HepG2 (cell line): ENCODE measurements around the gene UQCRC1. TPM values are rescaled to one million over a fixed set of nuclear protein-coding genes. Genes with fewer than 3 reads are reported as not detected.

Experiments used
- ATF7 ChIP-seq, 2 experiments: fragments of 450-650 bp in 1 of 2; sonication (generic) in 1 of 2; formaldehyde crosslinking in 1 of 2; IDR thresholded peaks; 2 replicates each; pipeline versions ENCODE4 v1.4.0 to v1.6.1; 2016 to 2020; ENCODE audit warnings: antibody characterized with exemption in 1 of 2, mild to moderate bottlenecking in 1 of 2, missing genetic modification reagents in 1 of 2
- HDAC1 ChIP-seq: sonication (generic); formaldehyde crosslinking; IDR thresholded peaks from 2 replicates; pipeline ENCODE4 v1.5.1; 2020; ENCODE audit warnings: mild to moderate bottlenecking, missing genetic modification reagents
- HIC2 ChIP-seq: sonication (generic); formaldehyde crosslinking; IDR thresholded peaks from 2 replicates; pipeline ENCODE4 v1.9.0; 2022; ENCODE audit warnings: low read depth, missing genetic modification reagents
- MXD1 ChIP-seq: sonication (generic); formaldehyde crosslinking; IDR thresholded peaks from 2 replicates; pipeline ENCODE4 v1.4.0; 2020; ENCODE audit warnings: mild to moderate bottlenecking, missing genetic modification reagents
- RARA ChIP-seq: IDR thresholded peaks from 2 replicates; pipeline ENCODE4 v1.6.1; 2016; ENCODE audit warnings: missing genetic modification reagents, missing compliant biosample characterization
- SOX5 ChIP-seq: IDR thresholded peaks from 2 replicates; pipeline ENCODE4 v1.6.1; 2016; ENCODE audit warnings: borderline replicate concordance
- UBTF ChIP-seq: sonication (generic); formaldehyde crosslinking; IDR thresholded peaks from 2 replicates; pipeline ENCODE4 v1.4.0; 2020; ENCODE audit warnings: mild to moderate bottlenecking, missing genetic modification reagents
- ZNF235 ChIP-seq: sonication (generic); formaldehyde crosslinking; IDR thresholded peaks from 2 replicates; pipeline ENCODE4 v1.8.1; 2023; ENCODE audit warnings: mild to moderate bottlenecking, missing genetic modification reagents, borderline replicate concordance
- ZNF274 ChIP-seq: sonication (generic); formaldehyde crosslinking; IDR thresholded peaks from 2 replicates; pipeline ENCODE4 v1.5.1; 2020; ENCODE audit warnings: mild to moderate bottlenecking, missing genetic modification reagents
- ZNF468 ChIP-seq: sonication (generic); formaldehyde crosslinking; IDR thresholded peaks from 2 replicates; pipeline ENCODE4 v1.8.0; 2022; ENCODE audit warnings: mild to moderate bottlenecking, moderate library complexity, missing genetic modification reagents
- polyA plus RNA-seq, 8 experiments: library from polyadenylated mRNA; depleted of rRNA in 3 of 8; stranded (reverse) in 7 of 8; unstranded in 1 of 8; fragments of >200 nt; fragmentation: Illumina TruSeq in 4 of 8; extraction: Trizol in 4 of 8; gene quantifications; 2 replicates each; pipeline versions ENCODE4 v1.2.1 to v1.2.3, GENCODE V29; 2011 to 2016; ENCODE audit warnings: low read depth in 4 of 8, missing spikeins in 1 of 8, mixed read lengths in 1 of 8; ENCODE audit not compliant: insufficient read depth in 1 of 8
- total RNA-seq, 5 experiments: library from RNA; depleted of rRNA; stranded (reverse); fragments of >200 nt; fragmentation: Illumina TruSeq; extraction: Trizol; gene quantifications; 2 replicates each; pipeline ENCODE4 v1.2.3, GENCODE V29; 2016; ENCODE audit warnings: low read depth in 1 of 5
- TF ChIP-seq, protein P1 (sequence below): sonication (generic); formaldehyde crosslinking; IDR thresholded peaks from 2 replicates; pipeline ENCODE4 v1.5.0; 2020; ENCODE audit warnings: mild to moderate bottlenecking, missing genetic modification reagents, borderline replicate concordance
- TF ChIP-seq, protein P2 (sequence below): sonication (generic); formaldehyde crosslinking; IDR thresholded peaks from 2 replicates; pipeline ENCODE4 v1.4.0; 2020; ENCODE audit warnings: missing genetic modification reagents
- TF ChIP-seq, protein P3 (sequence below): IDR thresholded peaks from 2 replicates; pipeline ENCODE4 v1.6.1; 2016; ENCODE audit warnings: missing compliant biosample characterization, missing genetic modification reagents, borderline replicate concordance

The UQCRC1 gene
- total and polyA plus RNA-seq, 2 of the 13 experiments (the other 11 are each of a cell fraction or from before 2014, with no cell fraction given), result 316 to 680 TPM

DNA sequence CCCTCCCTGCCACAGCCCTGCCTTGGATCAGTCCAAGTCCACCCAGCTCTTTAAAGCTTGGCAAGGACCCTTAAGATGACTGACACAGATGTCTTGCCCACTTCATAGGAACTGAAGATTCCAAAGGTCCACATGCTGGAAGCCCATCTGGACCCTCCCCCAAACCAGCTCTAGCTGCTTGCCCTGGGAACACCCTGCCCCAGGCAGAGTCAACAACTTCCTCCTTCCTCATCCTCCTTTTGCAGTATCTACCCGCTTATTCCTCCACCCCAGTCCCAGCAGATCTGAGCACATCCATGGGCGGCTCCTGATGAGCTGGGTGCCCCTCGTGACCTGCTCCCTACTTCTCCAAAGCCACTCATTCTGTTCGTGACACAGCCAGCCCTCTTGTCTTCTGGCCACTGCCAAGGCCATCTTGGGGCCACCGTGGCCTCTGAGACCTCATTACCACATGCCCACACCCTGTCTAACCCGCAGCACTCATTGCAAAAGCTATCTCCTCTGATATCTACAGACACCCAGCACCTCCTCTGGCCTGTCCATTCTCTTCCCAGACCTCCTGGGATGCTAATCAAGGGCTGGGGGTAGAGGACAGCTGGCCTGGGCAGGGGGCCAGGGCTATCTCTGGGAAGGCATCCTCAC lies 50.8 kb downstream of the UQCRC1 start (continued):
- TF ChIP-seq, protein P1, sequence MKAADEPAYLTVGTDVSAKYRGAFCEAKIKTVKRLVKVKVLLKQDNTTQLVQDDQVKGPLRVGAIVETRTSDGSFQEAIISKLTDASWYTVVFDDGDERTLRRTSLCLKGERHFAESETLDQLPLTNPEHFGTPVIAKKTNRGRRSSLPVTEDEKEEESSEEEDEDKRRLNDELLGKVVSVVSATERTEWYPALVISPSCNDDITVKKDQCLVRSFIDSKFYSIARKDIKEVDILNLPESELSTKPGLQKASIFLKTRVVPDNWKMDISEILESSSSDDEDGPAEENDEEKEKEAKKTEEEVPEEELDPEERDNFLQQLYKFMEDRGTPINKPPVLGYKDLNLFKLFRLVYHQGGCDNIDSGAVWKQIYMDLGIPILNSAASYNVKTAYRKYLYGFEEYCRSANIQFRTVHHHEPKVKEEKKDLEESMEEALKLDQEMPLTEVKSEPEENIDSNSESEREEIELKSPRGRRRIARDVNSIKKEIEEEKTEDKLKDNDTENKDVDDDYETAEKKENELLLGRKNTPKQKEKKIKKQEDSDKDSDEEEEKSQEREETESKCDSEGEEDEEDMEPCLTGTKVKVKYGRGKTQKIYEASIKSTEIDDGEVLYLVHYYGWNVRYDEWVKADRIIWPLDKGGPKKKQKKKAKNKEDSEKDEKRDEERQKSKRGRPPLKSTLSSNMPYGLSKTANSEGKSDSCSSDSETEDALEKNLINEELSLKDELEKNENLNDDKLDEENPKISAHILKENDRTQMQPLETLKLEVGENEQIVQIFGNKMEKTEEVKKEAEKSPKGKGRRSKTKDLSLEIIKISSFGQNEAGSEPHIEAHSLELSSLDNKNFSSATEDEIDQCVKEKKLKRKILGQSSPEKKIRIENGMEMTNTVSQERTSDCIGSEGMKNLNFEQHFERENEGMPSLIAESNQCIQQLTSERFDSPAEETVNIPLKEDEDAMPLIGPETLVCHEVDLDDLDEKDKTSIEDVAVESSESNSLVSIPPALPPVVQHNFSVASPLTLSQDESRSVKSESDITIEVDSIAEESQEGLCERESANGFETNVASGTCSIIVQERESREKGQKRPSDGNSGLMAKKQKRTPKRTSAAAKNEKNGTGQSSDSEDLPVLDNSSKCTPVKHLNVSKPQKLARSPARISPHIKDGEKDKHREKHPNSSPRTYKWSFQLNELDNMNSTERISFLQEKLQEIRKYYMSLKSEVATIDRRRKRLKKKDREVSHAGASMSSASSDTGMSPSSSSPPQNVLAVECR (CRISPR knock-in tag), result peak; percentile 20; the same call in 1 of the 2 replicates
- TF ChIP-seq MXD1 (CRISPR knock-in tag) (0 out of 2 replicates have a peak, but pooled peaks have one; percentile 40), ZNF468 (CRISPR knock-in tag) (no peak), RARA (CRISPR knock-in tag) (peak; percentile 54; the same call in 1 of the 2 replicates), ZNF274 (CRISPR knock-in tag) (no peak), ATF7 (IDR thresholded peaks at IDR 0.05) (no peak), ATF7 (CRISPR knock-in tag; IDR thresholded peaks at IDR 0.05) (0 out of 2 replicates have a peak, but pooled peaks have one; percentile 16), UBTF (CRISPR knock-in tag) (0 out of 2 replicates have a peak, but pooled peaks have one; percentile 3), HDAC1 (CRISPR knock-in tag) (peak; percentile 36; the same call in 1 of the 2 replicates), ZNF235 (CRISPR knock-in tag) (peak; percentile 67; the same call in 1 of the 2 replicates), HIC2 (CRISPR knock-in tag) (peak; percentile 18; the same call in 1 of the 2 replicates), SOX5 (CRISPR knock-in tag) (no peak)
- TF ChIP-seq, protein P2, sequence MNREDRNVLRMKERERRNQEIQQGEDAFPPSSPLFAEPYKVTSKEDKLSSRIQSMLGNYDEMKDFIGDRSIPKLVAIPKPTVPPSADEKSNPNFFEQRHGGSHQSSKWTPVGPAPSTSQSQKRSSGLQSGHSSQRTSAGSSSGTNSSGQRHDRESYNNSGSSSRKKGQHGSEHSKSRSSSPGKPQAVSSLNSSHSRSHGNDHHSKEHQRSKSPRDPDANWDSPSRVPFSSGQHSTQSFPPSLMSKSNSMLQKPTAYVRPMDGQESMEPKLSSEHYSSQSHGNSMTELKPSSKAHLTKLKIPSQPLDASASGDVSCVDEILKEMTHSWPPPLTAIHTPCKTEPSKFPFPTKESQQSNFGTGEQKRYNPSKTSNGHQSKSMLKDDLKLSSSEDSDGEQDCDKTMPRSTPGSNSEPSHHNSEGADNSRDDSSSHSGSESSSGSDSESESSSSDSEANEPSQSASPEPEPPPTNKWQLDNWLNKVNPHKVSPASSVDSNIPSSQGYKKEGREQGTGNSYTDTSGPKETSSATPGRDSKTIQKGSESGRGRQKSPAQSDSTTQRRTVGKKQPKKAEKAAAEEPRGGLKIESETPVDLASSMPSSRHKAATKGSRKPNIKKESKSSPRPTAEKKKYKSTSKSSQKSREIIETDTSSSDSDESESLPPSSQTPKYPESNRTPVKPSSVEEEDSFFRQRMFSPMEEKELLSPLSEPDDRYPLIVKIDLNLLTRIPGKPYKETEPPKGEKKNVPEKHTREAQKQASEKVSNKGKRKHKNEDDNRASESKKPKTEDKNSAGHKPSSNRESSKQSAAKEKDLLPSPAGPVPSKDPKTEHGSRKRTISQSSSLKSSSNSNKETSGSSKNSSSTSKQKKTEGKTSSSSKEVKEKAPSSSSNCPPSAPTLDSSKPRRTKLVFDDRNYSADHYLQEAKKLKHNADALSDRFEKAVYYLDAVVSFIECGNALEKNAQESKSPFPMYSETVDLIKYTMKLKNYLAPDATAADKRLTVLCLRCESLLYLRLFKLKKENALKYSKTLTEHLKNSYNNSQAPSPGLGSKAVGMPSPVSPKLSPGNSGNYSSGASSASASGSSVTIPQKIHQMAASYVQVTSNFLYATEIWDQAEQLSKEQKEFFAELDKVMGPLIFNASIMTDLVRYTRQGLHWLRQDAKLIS (CRISPR knock-in tag), result no peak
- TF ChIP-seq, protein P3, sequence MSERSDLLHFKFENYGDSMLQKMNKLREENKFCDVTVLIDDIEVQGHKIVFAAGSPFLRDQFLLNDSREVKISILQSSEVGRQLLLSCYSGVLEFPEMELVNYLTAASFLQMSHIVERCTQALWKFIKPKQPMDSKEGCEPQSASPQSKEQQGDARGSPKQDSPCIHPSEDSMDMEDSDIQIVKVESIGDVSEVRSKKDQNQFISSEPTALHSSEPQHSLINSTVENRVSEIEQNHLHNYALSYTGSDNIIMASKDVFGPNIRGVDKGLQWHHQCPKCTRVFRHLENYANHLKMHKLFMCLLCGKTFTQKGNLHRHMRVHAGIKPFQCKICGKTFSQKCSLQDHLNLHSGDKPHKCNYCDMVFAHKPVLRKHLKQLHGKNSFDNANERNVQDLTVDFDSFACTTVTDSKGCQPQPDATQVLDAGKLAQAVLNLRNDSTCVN (CRISPR knock-in tag), result 0 out of 2 replicates have a peak, but pooled peaks have one; percentile 7
